ENCODE measurements around the gene WDPCP.

WDPCP gene

DNA sequence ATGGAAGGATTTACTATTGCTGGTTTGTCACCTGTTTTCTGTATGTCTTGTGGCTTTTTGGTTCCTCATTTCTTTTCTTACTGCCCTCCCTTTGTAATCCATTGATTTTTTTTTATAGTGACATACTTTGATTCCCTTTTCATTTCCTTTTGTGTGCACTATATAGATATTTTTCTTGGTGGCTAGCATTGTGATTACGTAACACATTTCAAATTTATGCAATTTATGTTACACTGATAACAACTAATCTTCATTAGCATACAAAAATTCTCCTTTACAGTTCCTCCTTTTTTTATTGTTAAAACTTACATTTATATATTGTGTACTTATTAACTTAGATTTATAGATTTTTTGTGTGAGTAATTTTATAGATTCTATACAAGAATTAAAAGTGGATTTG lies 457.1 kb downstream of the WDPCP start:
- no peak for DNase-seq (ENCODE audit: low read depth)
- TF ChIP-seq, protein P1, sequence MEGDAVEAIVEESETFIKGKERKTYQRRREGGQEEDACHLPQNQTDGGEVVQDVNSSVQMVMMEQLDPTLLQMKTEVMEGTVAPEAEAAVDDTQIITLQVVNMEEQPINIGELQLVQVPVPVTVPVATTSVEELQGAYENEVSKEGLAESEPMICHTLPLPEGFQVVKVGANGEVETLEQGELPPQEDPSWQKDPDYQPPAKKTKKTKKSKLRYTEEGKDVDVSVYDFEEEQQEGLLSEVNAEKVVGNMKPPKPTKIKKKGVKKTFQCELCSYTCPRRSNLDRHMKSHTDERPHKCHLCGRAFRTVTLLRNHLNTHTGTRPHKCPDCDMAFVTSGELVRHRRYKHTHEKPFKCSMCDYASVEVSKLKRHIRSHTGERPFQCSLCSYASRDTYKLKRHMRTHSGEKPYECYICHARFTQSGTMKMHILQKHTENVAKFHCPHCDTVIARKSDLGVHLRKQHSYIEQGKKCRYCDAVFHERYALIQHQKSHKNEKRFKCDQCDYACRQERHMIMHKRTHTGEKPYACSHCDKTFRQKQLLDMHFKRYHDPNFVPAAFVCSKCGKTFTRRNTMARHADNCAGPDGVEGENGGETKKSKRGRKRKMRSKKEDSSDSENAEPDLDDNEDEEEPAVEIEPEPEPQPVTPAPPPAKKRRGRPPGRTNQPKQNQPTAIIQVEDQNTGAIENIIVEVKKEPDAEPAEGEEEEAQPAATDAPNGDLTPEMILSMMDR (IDR thresholded peaks at IDR 0.05; ENCODE audit: control insufficient read depth, extremely low read depth, insufficient read depth): no peak
- H3K4me3 ChIP-seq (ENCODE audit: low read depth, low read length): no peak overlapping the region

DNA sequence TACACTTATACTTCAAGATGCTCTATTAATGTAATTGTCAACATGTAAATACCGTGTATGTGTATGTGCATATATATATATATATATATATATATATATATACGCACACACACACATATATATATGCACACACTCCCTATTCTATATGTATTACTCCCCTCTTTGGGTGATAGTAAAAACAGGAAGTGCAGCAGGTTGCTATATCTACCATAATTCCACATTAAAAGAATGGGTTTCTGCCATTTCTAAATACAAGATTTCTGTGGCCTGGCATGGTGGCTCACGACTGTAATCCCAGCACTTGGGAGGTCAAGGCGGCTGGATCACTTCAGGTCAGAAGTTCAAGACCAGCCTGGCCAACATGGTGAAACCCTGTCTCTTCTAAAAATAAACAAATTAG lies 460.7 kb downstream of the WDPCP start:
- TF ChIP-seq, protein P1 (IDR thresholded peaks at IDR 0.05; ENCODE audit: control insufficient read depth, extremely low read depth, insufficient read depth): no peak
- no peak for DNase-seq (ENCODE audit: low read depth)
- H3K4me3 ChIP-seq (ENCODE audit: low read depth, low read length): no peak overlapping the region

GRCh38 chr2:63124850-63125249 lies 463.4 kb downstream of the WDPCP start:
- no peak overlapping the region for H3K4me3 ChIP-seq (ENCODE audit: low read depth, low read length)
- DNase-seq (ENCODE audit: low read depth): no peak
- TF ChIP-seq, protein P1 (IDR thresholded peaks at IDR 0.05; ENCODE audit: control insufficient read depth, extremely low read depth, insufficient read depth): no peak

GRCh38 chr2:63124218-63124617 lies 464.1 kb downstream of the WDPCP start:
- H3K4me3 ChIP-seq (ENCODE audit: low read depth, low read length): no peak overlapping the region
- TF ChIP-seq, protein P1 (IDR thresholded peaks at IDR 0.05; ENCODE audit: control insufficient read depth, extremely low read depth, insufficient read depth): no peak
- no peak for DNase-seq (ENCODE audit: low read depth)

DNA sequence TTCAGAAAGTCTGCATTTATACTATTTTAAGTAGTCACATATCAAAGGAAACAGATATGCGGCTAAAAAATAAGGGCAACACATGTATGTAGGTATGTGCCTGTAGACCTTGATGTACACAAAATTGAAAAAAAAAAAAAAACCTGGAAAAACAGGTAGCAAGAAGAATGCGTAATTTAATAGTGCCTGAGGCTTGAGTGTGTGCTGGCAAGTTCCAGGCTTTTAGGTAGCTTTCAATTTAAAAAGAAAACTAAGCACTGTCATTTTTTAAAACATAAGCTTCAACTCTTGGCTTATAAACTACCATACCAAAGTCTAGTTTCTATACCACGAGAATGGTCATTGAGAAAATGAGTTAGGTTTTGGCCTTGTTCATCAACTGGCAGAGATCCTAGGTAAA lies 465.4 kb downstream of the WDPCP start:
- no peak for DNase-seq (ENCODE audit: low read depth)
- no peak overlapping the region for H3K4me3 ChIP-seq (ENCODE audit: low read depth, low read length)
- TF ChIP-seq, protein P1 (IDR thresholded peaks at IDR 0.05; ENCODE audit: control insufficient read depth, extremely low read depth, insufficient read depth): no peak

- TF ChIP-seq, protein P1 (IDR thresholded peaks at IDR 0.05; ENCODE audit: control insufficient read depth, extremely low read depth, insufficient read depth): no peak
- no peak for DNase-seq (ENCODE audit: low read depth)
- no peak overlapping the region for H3K4me3 ChIP-seq (ENCODE audit: low read depth, low read length)
Measured at GRCh38 chr2:63121055-63121834, 467.0 kb downstream of the WDPCP start.

GRCh38 chr2:63118821-63119220 lies 469.5 kb downstream of the WDPCP start:
- TF ChIP-seq, protein P1 (IDR thresholded peaks at IDR 0.05; ENCODE audit: control insufficient read depth, extremely low read depth, insufficient read depth): no peak
- no peak overlapping the region for H3K4me3 ChIP-seq (ENCODE audit: low read depth, low read length)
- no peak for DNase-seq (ENCODE audit: low read depth)

Data from LNCaP clone FGC (cell line).